ENCODE results near the gene ZNF14. TPM values are rescaled to one million over a fixed set of nuclear protein-coding genes. Genes with fewer than 3 reads are reported as not detected.
"Not testable (repeated sequence)": the region's sequence is repeated elsewhere in the genome, so short reads cannot be mapped to it uniquely, and the experiment has no call there.

ZNF14 gene
- total RNA-seq, 1 donor from 2014 or later = 2.3 TPM

DNA sequence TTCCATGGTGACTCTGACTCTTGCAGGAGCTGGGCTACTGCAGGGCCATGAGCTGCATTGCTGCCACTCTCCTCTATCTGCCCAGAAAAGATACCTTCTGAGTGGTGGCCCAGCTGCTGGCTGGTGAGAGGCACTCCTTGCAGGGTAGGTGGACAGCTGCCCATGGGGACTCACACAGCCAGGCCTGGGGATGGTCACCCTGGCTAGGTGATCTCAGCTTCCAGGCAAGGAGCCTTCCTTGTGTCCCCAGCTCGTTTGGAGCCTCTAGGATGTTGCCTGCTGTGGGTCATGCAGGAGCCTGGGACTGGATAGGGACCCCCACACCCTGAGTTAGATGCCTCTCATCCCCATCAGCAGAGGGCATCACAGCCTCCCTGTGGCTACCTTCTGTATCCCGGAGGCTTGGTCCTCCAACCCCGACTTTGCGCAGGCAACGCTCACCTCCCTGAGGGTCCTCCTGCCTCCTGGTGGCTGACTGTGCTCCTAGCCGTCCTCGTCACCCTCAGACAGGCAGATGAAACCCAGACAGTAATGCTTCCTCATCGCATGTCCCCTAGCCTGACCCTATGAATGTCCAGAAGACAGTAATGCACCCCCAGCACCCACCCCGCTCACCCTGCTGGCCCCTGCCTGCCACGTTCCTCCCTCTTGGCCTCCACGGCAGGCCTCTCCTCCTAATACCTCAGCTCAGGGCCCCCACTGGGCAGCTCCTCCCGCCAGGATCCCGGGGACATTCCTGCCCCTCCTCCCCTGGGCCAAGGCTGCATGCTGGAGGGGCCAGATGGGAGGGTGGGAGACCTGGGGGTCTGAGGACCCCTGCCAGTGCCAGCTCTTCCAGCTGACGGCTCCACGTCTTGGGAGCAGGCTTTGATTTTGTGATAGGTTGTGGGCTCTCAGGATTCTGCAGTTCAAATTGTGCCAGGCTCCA, 13.6 kb upstream of the ZNF14 start:
- no peak for ATAC-seq

DNA sequence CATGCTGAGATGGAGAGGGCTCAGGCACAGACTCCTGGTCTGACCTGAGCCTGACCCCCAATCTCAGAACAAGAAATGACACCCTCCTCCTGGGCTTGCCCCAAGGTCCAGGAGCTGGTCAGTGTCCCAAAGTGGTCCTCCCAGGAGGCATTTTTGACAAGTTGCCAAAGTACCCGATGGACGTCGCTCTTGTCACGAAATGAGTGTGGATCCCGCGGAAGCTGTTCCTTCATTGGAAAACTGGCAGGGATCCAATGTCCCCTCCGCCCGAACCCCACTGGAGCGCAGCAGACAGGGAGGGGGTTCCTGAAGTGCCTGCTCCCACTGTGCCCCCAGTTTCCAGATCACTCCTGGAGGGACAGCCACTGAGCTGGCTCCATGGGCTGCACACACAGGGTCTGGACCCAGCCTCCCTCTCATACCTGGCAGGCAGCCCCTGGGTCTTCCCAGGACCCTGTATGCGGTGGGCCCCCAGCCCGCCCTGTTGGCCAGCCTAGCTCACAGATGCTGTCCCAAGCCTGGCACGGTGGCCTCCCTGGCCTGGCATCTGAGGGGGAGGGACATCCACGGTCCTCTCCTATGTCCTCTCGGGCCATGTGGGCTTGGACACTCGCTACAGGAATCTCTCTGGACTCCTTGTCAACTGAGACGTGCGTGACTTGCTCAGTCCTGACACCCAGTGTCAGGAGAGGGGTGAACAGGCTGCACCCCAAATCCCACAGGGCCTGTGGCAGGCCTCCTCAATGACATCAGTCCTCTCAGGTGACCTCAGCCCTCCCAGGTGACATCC, 12.8 kb upstream of the ZNF14 start:
- no peak for ATAC-seq

DNA sequence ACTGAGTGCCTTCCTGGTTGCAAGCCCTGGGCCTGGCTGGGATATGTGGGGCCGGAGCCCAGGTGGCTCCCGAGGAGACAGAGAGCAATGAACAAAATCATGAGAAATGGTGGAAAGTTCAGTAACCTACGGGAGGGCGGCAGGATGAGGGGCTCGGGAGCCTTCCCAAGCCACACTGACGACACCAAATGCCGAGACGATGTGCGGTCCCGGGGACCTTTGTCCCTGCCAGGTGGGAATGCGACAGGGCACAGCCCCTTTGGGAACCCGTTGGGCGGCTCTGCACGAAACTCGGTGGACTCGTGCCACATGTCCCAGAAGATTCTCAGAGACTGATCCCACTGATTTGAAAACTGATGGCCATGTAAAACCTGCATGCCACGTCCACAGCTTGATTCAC, 11.7 kb upstream of the ZNF14 start:
- no peak for ATAC-seq

DNA sequence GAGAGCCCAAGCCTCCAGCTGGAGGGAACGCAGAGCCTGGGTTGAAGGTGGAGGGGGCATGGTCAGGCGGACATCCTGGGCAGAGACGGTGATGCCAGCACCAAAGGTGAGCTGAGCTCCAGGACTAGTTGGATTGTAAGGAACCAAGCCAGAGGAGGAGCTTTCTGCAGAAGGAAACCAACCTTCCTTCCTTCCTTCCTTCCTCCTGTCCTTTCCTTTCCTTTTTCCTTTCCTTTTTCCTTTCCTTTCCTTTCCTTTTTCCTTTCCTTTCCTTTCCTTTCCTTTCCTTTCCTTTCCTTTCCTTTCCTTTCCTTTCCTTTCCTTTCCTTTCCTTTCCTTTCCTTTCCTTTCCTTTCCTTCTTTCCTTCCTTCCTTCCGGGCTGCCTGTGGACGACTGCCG, 11.0 kb upstream of the ZNF14 start:
- not testable (repeated sequence) for ATAC-seq

DNA sequence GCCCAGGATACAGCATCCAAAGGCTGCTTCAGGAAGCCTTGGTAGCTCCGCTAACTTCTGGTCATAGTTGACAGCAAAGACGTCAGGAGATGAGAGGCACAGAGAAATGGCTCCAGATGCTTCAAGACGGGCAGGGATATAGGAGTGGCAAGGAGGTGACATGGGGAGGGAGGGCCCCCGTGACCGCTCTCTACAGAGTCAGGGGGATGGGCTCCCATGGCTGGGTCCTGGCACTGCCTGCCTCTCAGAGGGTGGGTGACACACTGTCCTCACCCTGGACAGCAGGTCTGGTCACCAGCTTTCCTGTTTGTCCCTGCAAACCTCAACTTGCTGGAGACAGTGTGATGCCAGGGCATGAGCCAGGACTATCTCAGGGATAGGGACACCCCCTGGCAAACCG, 10.3 kb upstream of the ZNF14 start:
- no peak for ATAC-seq

DNA sequence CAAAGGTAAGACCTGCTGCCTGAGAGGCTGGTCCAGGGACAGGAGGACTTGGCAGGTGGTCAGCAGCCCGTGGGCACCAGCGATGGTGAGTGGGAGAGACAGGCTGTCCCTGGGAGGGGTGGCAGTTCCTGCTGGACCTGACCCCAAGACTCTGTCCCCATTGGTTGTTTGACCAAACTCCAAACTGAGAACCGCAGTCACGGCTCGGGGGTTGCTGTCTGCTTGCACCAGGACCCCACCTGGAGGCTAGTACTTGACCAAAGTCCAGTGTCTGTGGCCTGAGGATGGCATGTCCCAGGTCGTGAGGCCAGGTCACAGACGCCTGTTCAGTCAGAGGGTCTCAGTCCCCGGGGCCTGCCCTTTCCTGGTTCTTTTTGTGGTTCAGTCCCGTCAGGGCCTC, 9.9 kb upstream of the ZNF14 start:
- ATAC-seq = no peak

DNA sequence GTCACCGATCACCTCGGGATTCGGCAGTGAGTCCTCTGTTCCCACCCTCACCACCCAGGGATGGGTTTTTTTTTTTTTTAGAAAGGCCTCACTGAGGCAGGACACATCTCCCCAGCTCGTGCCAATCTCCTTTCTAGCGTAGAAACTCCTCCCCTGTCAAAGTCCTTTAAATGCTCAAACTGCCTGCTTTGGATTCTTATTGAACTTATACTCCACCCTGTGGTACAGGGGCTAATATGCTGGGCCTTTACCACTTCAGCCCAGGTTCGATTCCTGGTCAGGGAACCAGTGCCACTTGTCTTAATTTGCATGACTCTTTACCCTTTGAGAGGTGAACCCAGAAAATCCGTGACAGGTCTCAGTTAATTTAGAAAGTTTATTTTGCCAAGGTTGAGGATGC, 8.3 kb upstream of the ZNF14 start:
- no peak for ATAC-seq

DNA sequence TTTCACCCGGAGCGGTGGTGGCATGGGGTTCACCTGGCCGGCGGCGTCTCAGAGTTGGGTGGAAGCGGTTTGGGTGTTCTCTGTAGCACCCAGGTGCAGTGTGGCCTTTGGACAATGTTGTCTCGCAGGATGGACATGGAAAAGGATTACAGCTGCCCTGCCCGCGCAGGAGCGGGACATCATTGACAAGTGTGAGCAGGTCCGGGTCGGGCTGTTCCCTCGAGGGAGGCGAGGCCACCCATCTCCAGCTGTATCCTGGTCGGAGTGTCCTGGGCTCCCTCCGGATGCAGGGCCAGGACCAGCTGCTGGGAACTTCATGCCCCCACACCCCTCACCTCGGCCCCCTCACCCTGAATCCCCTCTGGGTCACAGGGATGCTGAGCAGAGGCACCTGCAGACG, 7.8 kb upstream of the ZNF14 start:
- no peak for ATAC-seq

DNA sequence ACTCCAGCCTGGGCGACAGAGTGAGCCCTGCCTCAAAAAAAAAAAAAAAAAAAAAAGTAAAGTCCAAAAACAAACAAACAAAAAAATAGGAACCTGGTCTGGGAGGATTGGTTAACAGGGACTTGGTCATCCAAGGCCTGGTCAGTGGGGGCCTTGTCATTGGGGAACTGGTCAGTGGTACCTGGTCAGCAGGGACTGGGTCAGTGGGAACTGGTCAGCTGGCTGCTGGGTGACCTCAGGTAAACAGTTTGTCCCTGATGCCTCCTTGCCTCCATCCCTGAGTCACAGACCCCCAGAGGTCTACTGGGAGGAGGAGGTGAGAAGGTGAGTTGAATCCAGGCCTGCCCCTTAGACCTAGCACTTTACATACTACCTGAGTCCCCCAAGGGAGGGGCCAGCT, 5.7 kb upstream of the ZNF14 start:
- ATAC-seq = no peak

DNA sequence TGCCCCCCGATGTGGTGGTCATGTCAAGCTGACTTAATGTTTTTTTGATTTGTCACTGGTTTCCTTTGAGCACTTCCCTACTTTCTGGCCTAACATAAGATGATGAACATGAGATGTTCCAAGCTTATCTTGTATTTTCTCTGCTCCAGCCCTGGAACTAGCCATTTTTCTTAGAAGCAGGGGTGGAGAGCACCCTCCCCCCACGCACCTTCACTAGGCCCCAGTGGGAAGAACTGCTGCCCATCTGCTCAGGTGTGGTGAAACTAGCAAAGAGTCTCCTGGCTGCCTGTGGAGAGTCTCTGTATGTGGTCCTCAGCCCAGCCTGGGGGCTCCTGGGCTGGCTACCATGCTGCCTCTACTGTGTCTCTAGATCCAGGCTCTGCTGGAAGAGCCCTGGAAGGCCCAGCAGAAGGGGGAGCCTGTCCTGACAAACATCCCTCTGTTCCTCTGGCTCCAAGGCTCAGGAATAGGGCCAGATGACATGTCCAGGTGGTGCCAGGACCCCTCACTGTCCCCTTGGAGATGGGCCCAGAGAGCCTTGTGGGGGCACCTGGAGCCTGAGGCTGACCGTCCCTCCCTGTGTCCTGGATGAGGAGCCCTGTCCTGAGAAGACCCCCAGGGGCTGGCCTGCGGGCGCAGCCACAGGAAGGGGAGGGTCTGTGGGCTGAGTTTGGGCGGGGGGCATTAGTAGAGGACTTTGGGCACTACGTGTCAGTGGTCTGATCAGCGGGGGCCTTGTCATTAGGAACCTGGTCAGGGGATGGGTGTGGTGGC, 4.8 kb upstream of the ZNF14 start:
- no peak for ATAC-seq

DNA sequence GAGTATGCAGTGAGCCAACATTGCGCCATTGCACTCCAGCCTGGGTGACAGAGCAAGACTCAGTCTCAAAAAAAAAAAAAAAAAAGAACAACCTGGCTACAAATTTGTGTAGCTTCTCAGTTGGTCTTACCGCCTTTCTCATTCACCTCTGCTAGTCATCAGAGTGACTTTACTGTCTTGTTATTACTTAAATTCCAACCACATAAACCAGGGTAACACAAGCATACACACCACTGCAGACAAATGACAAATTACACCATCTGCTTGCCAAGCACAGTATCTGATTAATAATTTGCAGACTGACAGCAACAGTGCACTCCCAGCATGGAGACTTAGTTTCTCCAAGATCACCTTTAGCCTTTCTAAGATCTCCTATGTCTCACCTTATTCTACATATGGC, 11.0 kb downstream of the ZNF14 start:
- no peak for ATAC-seq

DNA sequence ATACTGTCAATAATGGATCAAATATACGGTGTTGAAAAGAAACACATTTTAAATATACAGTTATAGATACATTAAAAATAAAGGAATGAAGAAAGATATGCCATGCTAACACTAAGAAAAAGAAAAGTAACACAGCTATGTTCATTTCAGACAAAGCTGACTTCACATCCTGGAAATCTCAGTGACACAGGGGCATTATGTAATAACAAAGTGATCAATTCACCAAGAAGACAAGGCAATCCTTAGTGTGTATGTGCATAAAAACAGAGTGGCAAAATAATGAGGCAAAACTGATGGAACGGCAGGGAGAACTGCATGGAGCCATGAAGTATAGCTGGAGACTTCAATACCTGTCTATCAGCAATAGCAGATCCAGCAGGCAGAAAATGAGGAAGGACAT, 13.1 kb downstream of the ZNF14 start:
- no peak for ATAC-seq

DNA sequence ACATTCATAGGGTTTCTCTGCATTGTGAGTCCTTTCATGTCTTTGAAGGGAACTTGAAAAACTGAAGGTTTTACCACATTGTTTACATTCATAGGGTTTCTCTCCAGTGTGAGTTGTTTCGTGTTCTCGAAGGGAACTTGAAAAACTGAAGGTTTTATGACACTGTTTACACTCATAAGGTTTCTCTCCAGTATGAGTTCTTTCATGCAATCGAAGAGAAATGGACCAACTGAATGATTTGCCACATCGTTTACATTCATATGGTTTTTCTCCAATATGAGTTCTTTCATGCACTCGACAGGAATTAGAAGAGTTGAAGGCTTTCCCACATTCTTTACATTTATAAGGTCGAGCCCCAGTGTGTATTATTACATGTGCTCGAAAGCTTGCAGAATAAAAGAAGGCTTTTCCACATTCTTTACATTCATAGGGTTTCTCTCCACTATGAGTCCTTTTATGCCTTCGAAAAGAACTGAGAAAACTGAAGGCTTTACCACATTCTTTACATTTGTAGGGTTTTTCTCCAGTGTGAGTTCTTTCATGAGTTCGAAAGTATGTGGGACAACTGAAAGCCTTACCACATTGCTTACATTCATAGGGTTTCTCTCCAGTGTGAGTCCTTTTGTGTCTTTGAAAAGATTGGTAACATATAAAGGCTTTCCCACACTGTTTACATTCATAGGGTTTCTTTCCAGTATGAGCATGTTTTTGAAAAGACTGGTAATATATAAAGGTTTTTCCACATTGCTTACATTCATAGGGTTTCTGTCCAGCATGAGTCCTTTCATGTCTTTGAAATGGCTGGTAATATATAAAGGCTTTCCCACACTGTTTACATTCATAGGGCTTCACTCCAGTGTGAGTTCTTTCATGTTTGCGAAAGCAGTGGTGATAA, 20.7 kb downstream of the ZNF14 start:
- no peak for ATAC-seq

DNA sequence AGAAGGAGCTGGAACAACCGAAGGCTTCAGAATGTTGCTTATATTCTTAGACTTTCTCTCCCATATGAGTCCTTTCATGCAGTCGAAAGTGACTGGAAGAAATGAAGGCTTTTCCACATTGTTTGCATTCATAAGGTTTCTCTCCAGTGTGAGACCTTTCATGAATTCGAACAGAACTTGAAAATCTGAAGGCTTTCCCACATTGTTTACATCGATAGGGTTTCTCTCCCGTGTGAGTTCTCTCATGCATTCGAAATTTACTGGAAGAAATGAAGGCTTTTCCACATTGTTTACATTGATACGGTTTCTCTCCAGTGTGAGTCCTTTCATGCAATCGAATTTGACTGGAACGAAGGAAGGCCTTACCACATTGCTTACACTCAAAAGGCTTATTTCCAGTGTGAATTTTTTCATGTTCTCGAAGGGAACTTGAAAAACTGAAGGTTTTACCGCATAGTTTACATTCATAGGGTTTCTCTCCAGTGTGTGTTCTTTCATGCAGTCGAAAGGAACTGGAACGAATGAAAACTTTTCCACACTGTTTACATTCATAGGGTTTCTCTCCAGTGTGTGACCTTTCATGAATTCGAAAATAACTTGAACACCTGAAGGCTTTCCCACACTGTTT, 21.5 kb downstream of the ZNF14 start:
- ATAC-seq = no peak

DNA sequence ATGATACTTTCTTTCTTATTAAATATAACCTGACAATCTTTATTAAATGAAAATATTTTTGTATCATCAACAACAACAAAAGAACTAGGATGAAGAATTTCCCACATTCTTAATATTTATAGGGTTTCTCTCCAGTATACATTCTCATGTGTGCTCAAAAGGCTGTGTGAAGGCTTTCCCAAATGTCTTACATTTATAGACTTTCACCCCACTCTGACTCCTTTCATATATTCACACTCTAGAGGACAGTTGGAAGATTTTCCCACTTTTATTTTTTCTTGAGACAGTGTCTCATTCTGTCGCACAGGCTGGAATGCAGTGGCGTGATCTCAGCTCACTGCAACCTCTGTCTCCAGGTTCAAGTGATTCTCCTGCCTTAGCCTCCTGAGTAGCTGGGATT, 22.4 kb downstream of the ZNF14 start:
- no peak for ATAC-seq

DNA sequence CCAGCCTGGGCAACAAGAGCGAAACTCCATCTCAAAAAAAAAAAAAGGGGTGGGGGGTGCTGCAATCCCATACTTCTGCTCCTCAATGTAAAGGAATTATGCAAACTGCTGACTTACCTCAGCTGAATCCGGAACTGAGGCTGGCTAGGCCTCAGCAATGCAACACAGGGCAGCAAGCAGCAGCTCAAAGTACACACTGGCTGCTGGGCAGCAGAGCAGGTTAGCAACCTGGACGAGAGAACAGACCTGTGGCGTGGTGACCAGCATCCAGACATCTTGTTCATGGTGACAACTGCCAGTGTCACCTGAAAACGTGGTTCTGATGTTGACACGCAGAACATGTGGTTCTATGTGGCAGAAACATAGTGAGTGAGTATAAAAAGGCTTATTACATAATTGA, 28.1 kb downstream of the ZNF14 start:
- no peak for ATAC-seq

DNA sequence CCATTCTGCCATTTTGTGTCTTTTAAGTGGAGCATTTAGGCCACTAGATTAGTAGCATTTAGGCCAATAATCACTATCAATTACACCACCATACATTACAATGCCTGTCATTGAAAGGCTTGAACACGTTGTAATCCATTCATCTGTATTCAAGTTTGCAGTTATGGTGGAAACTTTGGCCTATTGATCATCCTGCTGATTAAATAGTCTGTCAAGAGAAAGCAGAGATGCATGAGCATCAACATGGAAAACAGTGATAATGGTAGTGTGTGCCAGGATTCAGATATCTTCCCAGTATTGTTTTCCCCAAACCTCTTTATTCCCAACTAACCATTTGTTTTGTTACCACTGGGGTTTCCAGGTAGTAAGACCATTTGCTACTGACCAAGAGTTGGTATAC, 32.4 kb downstream of the ZNF14 start:
- ATAC-seq = not testable (repeated sequence)

DNA sequence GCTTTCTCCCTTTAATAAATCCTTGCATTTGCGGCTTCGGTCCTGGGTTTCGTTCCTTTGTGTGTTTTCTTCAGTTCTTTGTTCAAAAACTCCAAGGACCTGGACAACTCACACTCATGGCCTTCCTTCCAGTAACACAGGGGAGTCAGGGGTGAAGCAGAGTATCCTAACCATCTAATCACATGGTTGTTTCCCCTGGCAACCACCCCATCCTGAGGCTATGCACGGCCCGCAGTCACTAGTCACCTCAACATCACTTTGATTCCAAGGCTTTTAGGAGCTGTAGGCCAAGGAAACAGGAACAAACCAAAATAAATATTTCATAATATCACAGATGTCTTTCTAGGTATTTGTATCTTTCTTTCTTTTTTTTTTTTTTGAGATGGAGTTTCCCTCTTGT, 35.3 kb downstream of the ZNF14 start:
- ATAC-seq = no peak

DNA sequence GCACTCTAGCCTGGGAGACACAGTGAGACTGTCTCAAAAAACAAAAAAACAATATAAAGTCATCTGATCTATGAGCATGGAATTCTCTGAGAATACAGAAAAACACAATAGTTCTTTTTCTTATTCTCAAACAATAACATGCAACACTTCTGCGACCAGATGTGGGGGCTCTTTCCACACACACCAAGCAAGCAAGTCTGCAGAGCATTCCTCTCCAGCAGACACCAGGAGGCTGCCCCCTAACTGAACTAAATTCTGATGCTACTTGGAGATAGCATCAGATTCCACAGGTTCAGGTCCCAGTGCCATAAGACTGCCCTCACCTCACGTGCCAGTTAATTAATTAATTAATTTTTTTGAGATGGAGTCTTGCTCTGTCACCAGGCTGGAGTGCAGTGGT, 36.5 kb downstream of the ZNF14 start:
- no peak for ATAC-seq

DNA sequence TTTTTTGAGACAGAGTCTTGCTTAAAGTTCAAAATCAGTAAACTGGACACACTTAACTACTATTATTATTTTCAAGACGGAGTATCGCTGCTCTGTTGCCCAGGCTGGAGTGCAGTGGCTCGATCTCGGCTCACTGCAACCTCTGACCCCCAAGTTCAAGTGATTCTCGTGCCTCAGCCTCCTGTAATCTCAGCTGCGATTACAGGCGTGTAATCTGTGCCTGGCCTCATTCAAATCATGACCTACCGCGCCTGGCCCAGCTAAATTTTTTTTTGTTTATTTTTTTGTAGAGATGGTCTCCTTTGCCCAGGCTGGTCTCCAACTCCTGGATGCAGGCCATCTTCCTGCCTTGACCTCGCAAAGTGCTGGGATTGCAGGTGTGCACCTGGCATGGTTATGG, 41.2 kb downstream of the ZNF14 start:
- no peak for ATAC-seq

DNA sequence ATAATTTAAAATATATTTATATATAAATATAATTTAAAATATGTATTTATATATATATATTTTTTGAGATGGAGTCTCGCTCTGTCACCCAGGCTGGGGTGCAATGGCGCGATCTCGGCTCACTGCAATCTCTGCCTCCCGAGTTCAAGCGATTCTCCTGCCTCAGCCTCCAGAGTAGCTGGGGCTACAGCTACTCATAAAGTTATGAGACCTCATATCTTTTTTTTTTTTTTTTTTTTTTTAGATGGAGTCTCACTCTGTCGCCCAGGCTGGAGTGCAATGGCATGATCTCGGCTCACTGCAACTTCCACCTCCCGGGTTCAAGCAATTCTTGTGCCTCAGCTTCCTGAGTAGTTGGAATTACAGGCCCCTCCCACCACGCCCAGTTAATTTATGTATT, 43.9 kb downstream of the ZNF14 start:
- ATAC-seq = not testable (repeated sequence)

DNA sequence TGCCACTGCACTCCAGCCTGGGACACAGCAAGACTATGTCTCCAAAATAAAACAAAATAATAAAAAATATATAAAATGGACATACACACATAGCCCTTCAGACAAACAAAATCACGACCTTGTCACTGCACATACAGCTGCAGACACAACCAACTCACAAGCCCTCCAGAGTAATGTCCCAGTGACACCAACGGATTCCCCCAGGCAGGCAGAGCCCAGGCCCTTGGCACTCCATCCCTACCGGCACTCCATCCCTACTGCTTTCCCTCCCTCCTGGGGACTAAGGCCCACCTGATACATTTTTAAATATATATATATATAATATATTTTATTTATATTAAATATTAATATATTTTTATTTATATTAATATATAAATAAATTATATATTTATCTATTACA, 45.8 kb downstream of the ZNF14 start:
- ATAC-seq = no peak
